H54 (cell line): ENCODE measurements around the gene ATP1B1.
A peak's percentile ranks its signal among the peaks of the same experiment; 100 is the strongest.
"Not testable (repeated sequence)": the region's sequence is repeated elsewhere in the genome, so short reads cannot be mapped to it uniquely, and the experiment has no call there.

Experiments
- DNase-seq: peaks from one replicate; pipeline ENCODE4 v3.0.0; 2011; ENCODE audit warnings: low spot score, mixed read lengths; ENCODE audit not compliant: insufficient read length
- FAIRE-seq: peaks from 3 replicates; lab custom pipeline; 2011; peaks lifted over from hg19 to GRCh38; lab: Jason Lieb, UNC
- POLR2A ChIP-seq: IDR thresholded peaks from 2 replicates; pipeline ENCODE4 v1.6.1; 2011; ENCODE audit warnings: low read depth, mild to moderate bottlenecking, low read length

ATP1B1 gene

DNA sequence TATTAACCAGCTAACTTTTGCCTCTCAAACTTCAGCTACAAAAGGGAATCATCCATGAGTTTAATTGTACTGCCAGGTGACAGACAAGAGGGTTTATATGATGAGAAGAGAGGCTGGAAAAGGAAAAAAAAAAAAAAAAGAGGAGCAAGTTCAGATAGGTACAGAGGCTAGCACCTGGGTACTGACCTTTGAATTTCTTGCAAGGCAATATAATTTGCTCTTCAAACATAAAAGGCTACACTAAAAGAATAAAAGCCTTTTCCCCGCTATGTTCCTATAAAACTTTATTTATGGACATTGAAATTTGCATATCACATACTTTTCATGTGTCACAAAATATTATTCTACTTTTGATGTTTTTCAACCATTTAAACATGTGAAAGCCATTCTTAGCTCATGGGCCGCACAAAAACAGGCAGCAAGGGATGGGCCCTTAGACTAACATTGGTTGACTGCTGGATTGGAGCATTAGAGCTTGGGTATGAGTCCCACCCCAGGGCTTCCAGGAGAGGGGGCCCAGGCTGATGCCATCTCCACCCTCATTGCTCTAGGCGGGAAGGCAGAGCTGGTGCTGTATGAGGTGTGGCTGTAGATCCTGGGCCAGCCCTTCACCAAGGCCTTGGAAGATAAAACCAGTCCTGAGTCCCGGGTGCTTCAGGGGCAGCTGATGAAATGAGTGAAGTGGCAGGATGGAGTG, 44.3 kb downstream of the ATP1B1 start:
- TF ChIP-seq POLR2A = no peak
- FAIRE-seq = no peak

DNA sequence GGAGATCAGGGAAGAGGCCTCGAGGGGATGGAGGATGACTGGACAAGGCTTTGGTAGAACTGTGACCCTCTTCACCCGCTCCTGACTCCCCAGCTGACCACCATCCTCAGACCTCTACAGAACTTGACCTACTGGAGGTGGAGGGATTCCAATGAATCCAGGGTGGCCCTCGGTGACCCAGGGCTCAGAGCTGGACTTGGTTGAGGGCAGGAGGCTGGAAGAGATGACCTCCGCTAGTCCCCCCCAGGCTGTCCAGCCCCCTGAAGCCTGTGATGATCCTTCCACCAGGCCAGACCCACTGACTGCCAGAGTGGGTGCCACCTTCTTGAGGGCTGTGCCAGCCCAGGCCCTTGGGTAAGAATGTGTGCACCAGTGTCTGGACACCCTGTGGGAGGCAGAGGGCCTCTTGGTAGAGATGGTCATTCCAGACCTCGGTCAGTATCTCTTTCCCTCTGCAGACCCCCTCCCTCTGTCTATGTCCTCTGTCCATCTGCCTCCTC, 44.9 kb downstream of the ATP1B1 start:
- FAIRE-seq (no peak), DNase-seq (no peak)
- no peak for TF ChIP-seq POLR2A

More for the DNA sequence above, 44.3 kb downstream of the ATP1B1 start:
- DNase-seq = no peak

DNA sequence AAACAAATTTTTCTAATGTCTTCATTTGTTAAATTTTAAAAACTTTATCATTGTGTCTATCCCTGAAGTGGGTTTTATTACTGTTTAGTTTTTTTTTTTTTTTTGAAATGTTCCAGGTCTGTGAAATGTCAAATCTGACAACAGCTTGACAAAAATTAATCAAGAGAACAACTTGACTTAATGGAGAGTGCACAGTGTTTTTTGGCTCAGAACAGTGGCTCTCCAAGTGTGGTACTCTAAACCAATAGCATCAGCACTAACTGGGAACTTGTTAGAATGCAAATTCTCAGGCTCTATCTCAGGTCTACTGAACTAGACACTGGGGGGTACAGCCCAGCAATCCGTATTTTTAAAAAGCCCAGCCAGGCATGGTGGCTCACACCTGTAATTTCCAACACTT, 49.2 kb downstream of the ATP1B1 start:
- no peak for TF ChIP-seq POLR2A
- FAIRE-seq (no peak), DNase-seq (no peak)

DNA sequence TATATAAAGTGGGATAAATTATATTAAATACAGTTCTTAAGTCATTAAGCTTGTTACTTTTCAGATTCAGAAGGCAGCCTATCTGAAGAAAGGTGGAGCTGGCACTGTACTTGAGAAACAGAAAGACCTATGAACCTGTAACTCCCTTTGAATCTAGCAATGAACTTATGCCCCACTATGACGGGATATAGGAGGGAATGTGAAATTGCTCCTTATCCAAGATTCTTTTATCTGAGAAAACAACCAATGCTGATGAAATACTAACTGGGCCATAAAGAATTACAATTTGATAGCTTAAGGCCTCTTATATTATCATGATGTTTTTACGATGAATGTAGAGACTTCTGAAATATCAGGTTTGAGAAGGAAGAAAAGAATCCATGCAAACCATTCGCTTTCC, 50.1 kb downstream of the ATP1B1 start:
- no peak for DNase-seq
- no peak for TF ChIP-seq POLR2A
- no peak for FAIRE-seq

DNA sequence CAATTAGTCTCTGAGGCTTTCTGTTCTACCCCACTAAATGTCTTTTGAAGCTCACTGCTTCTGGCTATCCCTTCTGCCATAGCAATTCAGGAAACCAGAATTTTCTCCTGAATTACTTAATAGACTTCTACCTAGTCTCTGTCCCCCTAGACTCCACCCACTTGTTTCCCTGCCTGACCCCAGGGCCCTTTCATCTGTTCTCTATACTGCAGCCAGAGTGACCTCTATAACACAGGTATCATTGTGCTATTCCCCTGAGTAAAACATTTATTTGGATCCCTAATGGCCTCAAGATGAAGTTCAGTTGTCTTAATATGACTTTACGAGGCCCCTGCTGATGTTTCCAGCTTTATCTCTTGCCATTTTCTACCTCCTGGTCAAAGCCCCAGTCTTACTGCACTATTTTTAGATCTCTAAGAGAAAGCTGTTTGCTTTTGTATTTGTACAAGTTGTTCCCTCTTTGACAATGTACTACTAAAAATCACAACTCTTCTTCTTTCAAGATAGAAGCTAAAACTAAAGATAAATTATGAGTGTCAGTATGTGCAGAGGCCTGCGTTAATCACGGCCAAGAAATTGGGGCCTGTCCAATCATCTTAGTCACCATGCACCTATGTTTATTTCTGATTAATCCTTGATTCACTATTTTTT, 54.5 kb downstream of the ATP1B1 start:
- no peak for FAIRE-seq
- no peak for TF ChIP-seq POLR2A
- DNase-seq = no peak

DNA sequence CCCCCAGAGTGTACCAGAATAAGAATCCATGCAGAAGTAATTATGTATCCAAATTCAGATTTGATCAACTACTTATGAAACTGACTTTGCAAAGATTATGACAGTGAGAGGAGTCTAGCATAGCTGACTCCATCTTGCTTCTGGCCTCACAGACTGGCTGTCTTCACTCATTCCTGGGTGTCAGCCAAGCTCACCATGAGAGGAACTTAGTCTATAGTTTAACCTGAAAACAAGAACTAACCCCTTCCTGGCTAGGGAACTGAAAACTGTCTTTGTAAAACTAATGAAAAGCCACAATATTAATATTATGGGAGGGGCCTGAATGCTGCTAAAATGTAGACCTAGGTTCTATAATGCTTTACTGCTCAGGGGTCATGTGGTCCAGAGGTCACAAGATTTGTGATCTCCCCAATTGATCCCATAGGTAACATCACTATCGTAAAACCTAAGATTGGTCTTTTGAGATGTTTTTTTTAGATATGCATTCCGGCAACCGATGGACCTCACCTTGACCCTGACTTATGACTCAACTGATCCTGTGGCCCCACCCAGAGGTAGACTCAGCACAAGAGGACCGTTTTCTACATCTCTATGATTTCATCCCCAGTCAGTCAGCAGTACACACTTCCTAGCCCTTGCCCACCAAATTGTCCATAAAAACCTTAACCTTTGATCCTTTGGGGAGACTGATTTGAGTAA, 55.2 kb downstream of the ATP1B1 start:
- DNase-seq = no peak
- peak; percentile 91 for FAIRE-seq
- TF ChIP-seq POLR2A = no peak

DNA sequence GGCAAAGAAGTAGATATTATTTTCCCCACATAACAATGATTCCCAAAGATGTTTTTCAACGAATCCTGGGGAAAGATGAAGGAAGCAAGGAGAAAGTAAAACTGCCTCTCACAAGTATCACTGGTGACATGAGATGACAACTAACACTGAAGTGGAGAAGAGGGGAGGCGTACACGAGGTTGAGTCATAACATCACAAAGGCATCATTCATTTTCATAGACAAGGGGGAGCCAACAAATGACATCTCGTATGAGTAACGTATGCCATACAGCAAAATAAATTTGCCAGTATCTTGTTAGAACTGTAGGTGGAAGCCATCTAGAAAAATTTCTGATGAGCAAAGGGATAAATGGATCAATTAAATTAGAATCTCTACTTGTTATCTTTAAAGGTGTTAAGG, 56.6 kb downstream of the ATP1B1 start:
- no peak for TF ChIP-seq POLR2A
- DNase-seq (peak; percentile 15), FAIRE-seq (peak; percentile 98)

DNA sequence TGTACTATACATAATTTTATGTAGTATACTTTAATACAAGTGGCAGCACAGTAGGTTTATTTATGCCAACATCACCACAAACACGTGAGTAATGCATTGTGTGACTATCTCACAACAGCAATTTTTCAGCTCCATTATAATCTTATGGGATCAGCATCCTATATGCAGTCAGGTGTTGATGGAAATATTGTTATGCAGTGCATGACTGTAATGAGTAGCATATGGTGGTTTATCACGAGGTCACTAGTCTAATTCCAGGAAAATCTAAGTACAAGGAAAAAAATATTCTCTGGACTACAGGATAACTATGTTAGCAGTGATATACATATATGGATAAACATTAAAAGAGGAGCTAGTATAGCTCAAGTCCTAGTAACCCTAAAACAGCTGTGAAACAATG, 69.0 kb downstream of the ATP1B1 start:
- TF ChIP-seq POLR2A = no peak
- DNase-seq = no peak
- FAIRE-seq = no peak

DNA sequence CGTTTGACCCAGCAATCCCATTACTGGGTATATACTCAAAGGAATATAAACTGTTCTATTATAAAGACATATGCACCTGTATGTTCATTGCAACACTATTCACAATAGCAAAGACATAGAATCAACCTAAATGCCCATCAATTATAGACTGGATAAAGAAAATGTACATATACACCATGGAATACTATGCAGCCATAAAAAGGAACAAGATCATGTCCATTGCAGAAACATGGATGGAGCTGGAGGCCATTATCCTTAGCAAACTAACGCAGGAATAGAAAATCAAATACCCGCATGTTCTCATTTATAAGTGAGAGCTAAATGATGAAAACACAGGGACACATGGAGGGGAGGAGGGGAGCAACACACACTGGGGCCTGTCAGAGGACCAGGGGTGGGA, 72.9 kb downstream of the ATP1B1 start:
- not testable (repeated sequence) for DNase-seq, FAIRE-seq

DNA sequence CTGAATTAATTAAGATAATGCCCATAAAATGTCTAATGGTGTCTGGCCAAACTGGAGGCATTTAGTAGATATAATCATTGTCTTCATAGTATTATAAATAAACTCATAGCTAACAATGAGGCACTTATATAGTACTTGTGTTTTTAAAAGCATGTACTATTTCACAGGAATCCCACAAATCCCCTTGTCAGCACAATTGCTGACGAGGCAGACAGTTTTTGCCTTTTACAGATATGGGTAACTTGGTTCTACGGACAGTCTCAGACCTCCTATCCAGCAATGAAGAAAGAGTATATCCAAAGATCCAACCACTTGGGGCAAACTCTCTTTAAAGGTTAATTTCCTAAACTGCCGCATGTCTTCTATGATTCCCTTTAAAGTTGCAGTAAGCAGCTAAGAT, 73.7 kb downstream of the ATP1B1 start:
- DNase-seq = no peak
- FAIRE-seq = no peak
- no peak for TF ChIP-seq POLR2A
